Measurements from ENCODE around the gene SHROOM3.

SHROOM3 gene

DNA sequence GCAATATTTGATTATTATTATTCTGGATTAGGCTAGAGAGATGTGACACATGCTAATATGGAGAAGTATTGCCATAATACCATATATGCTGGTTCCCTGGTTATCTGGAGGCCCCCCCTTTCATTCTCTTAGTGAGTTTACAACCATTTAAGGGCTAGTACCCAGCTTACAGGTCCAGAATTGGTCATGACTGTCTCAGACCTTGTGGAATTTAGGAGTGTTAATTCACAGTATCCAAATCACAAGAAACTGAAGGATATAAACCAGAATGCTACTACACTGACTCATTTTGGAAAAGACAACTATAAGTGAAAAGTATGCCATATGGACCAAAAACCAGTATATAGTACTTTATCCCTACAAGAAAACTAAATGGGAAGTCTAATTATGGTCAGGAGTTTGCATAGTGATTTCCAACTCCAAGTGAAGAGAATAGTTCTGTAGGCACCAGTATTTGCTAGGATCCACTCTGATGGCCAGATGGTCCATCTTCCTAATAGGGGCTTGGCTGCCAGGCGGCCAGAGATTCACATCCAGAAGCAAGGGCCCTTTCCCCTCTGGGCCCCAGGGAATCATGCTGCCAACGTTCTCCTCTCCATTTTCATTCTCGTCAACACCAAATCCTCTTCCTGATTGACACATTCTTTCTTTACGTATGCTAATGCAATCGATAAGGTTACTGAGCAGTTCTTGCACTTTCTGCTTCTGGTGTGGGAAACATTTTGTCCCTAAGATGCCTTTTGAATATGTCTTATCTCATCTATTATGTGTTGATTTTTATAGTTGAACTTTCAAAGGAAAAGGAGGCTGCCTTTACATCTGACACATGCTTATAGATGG lies 123.6 kb downstream of the SHROOM3 start:
- Histone ChIP-seq H3K36me3 (ENCODE audit: low read length) (no peaks in the 10 kb centered on the region), H3K27me3 (ENCODE audit: low read length) (no peaks in the 10 kb centered on the region), H3K9me2 (replicated peaks; ENCODE audit: insufficient read depth, low read length) (no peaks in the 10 kb centered on the region), H3K9me3 (ENCODE audit: insufficient read depth, low read length) (no peaks in the 10 kb centered on the region), H2AFZ (ENCODE audit: low read depth, low read length, severe bottlenecking) (no peak overlapping the region), H3K79me2 (ENCODE audit: insufficient read depth, low read length) (no peaks in the 10 kb centered on the region), H3K4me2 (ENCODE audit: low read depth, low read length, poor library complexity, severe bottlenecking) (no peak overlapping the region), H3K9ac (ENCODE audit: low read length) (no peak overlapping the region), H4K20me1 (ENCODE audit: low read depth, low read length) (no peaks in the 10 kb centered on the region), H3F3A (ENCODE audit: insufficient read depth) (no peaks in the 10 kb centered on the region), H3K4me3 (ENCODE audit: insufficient read depth, low read length, poor library complexity, severe bottlenecking) (no peak overlapping the region), H3K27ac (ENCODE audit: low read depth, low read length) (no peak overlapping the region)
- TF ChIP-seq, protein P1, sequence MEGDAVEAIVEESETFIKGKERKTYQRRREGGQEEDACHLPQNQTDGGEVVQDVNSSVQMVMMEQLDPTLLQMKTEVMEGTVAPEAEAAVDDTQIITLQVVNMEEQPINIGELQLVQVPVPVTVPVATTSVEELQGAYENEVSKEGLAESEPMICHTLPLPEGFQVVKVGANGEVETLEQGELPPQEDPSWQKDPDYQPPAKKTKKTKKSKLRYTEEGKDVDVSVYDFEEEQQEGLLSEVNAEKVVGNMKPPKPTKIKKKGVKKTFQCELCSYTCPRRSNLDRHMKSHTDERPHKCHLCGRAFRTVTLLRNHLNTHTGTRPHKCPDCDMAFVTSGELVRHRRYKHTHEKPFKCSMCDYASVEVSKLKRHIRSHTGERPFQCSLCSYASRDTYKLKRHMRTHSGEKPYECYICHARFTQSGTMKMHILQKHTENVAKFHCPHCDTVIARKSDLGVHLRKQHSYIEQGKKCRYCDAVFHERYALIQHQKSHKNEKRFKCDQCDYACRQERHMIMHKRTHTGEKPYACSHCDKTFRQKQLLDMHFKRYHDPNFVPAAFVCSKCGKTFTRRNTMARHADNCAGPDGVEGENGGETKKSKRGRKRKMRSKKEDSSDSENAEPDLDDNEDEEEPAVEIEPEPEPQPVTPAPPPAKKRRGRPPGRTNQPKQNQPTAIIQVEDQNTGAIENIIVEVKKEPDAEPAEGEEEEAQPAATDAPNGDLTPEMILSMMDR (IDR thresholded peaks at IDR 0.05; ENCODE audit: insufficient read depth, low read length, poor library complexity, severe bottlenecking): no peak
- TF ChIP-seq EZH2phosphoT487 (conservative IDR thresholded peaks at IDR 0.05; ENCODE audit: low read length): no peak

DNA sequence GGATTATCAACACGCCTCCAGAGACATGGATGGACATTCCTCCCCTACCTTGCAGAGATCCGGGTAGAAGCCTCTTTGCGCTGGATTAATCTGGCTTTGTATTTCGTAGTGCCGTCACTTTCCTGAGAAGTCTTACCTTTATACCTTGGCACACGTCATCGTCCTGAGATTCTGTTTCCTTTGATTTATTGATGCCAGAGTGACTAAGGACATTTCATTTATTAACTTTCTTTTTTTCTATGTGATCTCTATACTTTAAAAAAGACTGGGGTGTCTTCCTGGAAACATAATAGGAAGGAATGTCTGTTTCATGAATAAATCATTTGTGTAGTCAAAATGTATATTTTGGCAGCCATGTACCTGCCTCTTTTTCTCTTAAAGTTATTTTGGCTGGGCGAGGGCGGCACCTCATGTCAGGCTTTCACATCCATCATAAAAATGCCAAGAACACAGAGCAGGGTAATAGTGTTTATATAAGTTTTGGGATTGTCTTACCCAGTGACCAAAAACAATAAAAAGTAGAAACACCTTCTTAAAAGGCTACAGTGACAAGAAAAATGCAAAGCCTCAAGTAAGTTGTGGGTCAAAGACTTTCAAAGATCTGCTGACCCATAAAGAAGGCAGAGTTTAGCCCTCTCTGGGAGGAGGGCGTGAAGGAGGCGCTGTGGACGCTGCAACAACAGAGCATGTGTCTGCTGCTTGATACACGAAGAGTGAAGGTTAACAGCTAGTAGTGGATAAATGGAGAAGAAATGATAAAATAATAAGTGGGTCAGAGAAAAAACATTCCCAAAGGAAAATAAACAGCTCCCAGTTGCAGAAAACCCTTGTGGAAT lies 124.4 kb downstream of the SHROOM3 start:
- H3K36me3 ChIP-seq (ENCODE audit: low read length): no peaks in the 10 kb centered on the region
- H3K4me2 ChIP-seq (ENCODE audit: low read depth, low read length, poor library complexity, severe bottlenecking): no peak overlapping the region
- no peaks in the 10 kb centered on the region for H3K27me3 ChIP-seq (ENCODE audit: low read length)
- H3K4me3 ChIP-seq (ENCODE audit: insufficient read depth, low read length, poor library complexity, severe bottlenecking): no peak overlapping the region
- no peak overlapping the region for H3K9ac ChIP-seq (ENCODE audit: low read length)
- H3K9me2 ChIP-seq (replicated peaks; ENCODE audit: insufficient read depth, low read length): no peaks in the 10 kb centered on the region
- H3K27ac ChIP-seq (ENCODE audit: low read depth, low read length): no peak overlapping the region
- no peak overlapping the region for H2AFZ ChIP-seq (ENCODE audit: low read depth, low read length, severe bottlenecking)
- no peaks in the 10 kb centered on the region for H3K79me2 ChIP-seq (ENCODE audit: insufficient read depth, low read length)
- H3F3A ChIP-seq (ENCODE audit: insufficient read depth): no peaks in the 10 kb centered on the region
- TF ChIP-seq, protein P1 (IDR thresholded peaks at IDR 0.05; ENCODE audit: insufficient read depth, low read length, poor library complexity, severe bottlenecking): no peak
- TF ChIP-seq EZH2phosphoT487 (conservative IDR thresholded peaks at IDR 0.05; ENCODE audit: low read length): no peak
- no peaks in the 10 kb centered on the region for H4K20me1 ChIP-seq (ENCODE audit: low read depth, low read length)
- H3K9me3 ChIP-seq (ENCODE audit: insufficient read depth, low read length): no peaks in the 10 kb centered on the region

DNA sequence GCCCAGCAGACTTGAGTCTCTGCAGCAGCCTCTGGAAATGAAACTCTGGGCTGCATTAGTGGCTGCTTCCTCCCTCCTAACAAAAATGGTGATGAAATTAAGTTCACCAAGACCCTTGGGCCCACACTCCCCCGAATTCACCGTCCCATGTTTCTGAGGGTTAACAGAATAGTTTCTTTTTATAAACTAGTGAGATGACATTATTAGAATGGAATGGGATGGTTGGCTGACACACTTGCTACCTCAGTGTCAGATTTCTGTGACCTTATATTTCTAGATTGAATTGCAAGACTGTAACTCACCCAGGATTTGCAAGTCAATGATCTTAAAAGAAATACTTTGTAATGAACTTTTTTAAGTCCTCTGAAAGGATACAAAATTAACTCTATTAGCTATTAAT lies 127.1 kb downstream of the SHROOM3 start:
- H3K27me3 ChIP-seq (ENCODE audit: low read length): no peaks in the 10 kb centered on the region
- no peak overlapping the region for H3K9ac ChIP-seq (ENCODE audit: low read length)
- no peak overlapping the region for H3K4me2 ChIP-seq (ENCODE audit: low read depth, low read length, poor library complexity, severe bottlenecking)
- no peak overlapping the region for H2AFZ ChIP-seq (ENCODE audit: low read depth, low read length, severe bottlenecking)
- TF ChIP-seq, protein P1 (IDR thresholded peaks at IDR 0.05; ENCODE audit: insufficient read depth, low read length, poor library complexity, severe bottlenecking): no peak
- TF ChIP-seq EZH2phosphoT487 (conservative IDR thresholded peaks at IDR 0.05; ENCODE audit: low read length): no peak
- no peaks in the 10 kb centered on the region for H3K79me2 ChIP-seq (ENCODE audit: insufficient read depth, low read length)
- H3K9me3 ChIP-seq (ENCODE audit: insufficient read depth, low read length): no peaks in the 10 kb centered on the region
- H3F3A ChIP-seq (ENCODE audit: insufficient read depth): no peaks in the 10 kb centered on the region
- H3K27ac ChIP-seq (ENCODE audit: low read depth, low read length): no peak overlapping the region
- H3K9me2 ChIP-seq (replicated peaks; ENCODE audit: insufficient read depth, low read length): no peaks in the 10 kb centered on the region
- no peak overlapping the region for H3K4me3 ChIP-seq (ENCODE audit: insufficient read depth, low read length, poor library complexity, severe bottlenecking)
- H4K20me1 ChIP-seq (ENCODE audit: low read depth, low read length): no peaks in the 10 kb centered on the region
- H3K36me3 ChIP-seq (ENCODE audit: low read length): no peaks in the 10 kb centered on the region
